GM12864 (cell line): ENCODE measurements around the gene EIF3D.

Source experiments
- DNase-seq: peaks from one replicate; pipeline ENCODE4 v3.0.0-alpha.2; 2011; ENCODE audit warnings: low read depth
- H3K4me3 ChIP-seq: 2 replicates; pipeline ENCODE4 v1.5.1; 2011; ENCODE audit warnings: mild to moderate bottlenecking, low read depth, low read length, control low read depth
- CTCF ChIP-seq: IDR thresholded peaks from 2 replicates; pipeline ENCODE4 v1.5.1; 2011; ENCODE audit warnings: low read depth, mild to moderate bottlenecking, moderate library complexity, low read length, control low read depth, inconsistent platforms; ENCODE audit errors: missing control alignments

EIF3D gene

DNA sequence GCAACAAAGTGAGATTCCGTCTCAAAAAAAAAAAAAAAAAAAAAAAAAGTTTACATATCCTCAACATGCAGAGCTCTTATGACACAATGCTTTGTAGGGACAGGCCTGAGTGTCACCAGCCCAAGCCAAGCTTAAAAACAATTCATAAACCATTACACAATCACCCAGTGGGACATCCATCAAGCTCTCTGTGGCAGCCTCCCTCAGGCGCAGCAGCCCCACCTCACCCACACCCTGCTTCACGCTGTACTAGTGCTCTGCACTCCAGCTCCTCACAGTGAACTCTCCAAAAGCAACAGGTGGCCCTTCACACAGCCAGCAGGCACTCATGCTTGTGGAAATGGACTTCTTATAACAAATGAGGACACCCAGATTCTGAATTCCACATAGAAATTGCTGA, 18.6 kb downstream of the EIF3D start:
- H3K4me3 ChIP-seq = no peak overlapping the region
- no peak for TF ChIP-seq CTCF
- no peak for DNase-seq

DNA sequence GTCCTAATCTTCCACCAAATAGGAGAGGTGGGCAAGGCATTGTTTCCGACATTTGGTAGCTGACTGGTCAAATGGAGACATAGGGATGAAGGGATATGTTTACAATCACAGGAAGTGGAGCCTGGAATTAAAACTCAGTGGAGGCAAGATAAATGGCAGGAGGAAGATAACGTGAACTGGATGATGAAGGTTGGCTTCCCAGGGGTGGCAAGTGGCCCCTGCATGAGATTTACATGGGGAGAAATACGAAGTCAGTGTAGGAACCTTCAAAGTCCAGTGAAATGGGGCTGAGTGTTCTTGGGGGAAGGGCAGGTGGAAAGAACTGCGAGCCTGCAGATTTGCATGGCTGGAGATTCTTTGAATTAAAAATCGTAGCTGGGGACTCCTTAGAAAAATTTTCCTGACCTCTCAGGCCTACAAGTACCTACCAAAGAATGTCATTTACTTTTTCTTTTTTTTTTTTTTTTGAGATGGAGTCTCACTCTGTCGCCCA, 21.4 kb downstream of the EIF3D start:
- TF ChIP-seq CTCF = no peak
- H3K4me3 ChIP-seq = peak overlapping the region; percentile 58
- DNase-seq = no peak

- TF ChIP-seq CTCF = no peak
- DNase-seq = peak; percentile 39
- H3K4me3 ChIP-seq = peak within 1 kb of the TSS; percentile 58
These were observed 22.1 kb downstream of the EIF3D start, which contains the start of gene FOXRED2 for GRCh38 chr22:36506637-36507517. Gene FOXRED2 (minus strand): TSS chr22:36507040. CDS start chr22:36506422, 618 bp downstream.

- no peak for TF ChIP-seq CTCF
- H3K4me3 ChIP-seq = peak overlapping the region; percentile 58
- no peak for DNase-seq
These were observed 22.8 kb downstream of the EIF3D start for GRCh38 chr22:36505998-36506635.

GRCh38 chr22:36497910-36498665, 30.9 kb downstream of the EIF3D start:
- H3K4me3 ChIP-seq = no peak overlapping the region
- no peak for DNase-seq
- no peak for TF ChIP-seq CTCF

DNA sequence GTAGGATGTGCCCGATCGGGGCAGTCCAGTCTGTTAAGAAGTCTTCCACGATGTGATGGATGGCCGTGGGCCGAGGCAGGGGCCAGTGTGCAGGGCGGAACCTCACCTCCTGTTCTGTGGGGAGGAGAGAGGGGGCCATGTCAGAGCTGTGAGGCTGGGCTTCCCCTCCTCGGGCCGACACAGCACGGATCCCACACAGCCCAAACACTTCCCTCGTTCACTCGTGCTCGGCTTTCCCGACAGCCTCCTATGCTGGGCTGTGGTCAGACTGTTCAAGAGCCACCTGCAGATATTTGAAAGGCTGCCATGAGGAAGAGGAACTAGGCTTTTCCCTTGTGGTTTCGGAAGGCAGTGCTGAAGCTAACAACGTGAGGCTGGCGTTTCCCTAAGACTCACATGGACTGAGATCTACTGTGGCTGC, 35.3 kb downstream of the EIF3D start:
- H3K4me3 ChIP-seq = no peak overlapping the region
- TF ChIP-seq CTCF = peak; percentile 11
- DNase-seq = peak; percentile 61
